SK-N-SH treated with all-trans-retinoic acid at 6 μM for 48 hours (cell line): ENCODE results near the gene UNC80.

Experiments
- ATAC-seq: fragments of 200-7000 bp; cut with Tn5 transposase; 3 replicates; pipeline ENCODE4 v1.9.1; 2020; ENCODE audit warnings: mild to moderate bottlenecking, moderate library complexity
- ARNTL ChIP-seq: fragments of 450-650 bp; formaldehyde crosslinking; IDR thresholded peaks from 2 replicates; pipeline ENCODE4 v1.5.0; 2020; ENCODE audit warnings: low read depth, mild to moderate bottlenecking, moderate library complexity, borderline replicate concordance
- CSDC2 ChIP-seq: fragments of 250-450 bp; sonication (Bioruptor Pico); IDR thresholded peaks from 2 replicates; pipeline ENCODE4 v1.5.0; 2020; ENCODE audit warnings: mild to moderate bottlenecking, moderate library complexity
- GLIS3 ChIP-seq: fragments of 250-450 bp; sonication (Bioruptor Pico); IDR thresholded peaks from 2 replicates; pipeline ENCODE4 v1.5.0; 2020; ENCODE audit warnings: mild to moderate bottlenecking, moderate library complexity
- OSR1 ChIP-seq: fragments of 250-450 bp; sonication (Bioruptor Pico); IDR thresholded peaks from 2 replicates; pipeline ENCODE4 v1.8.0; 2022; ENCODE audit warnings: moderate library complexity, mild to moderate bottlenecking, inconsistent platforms
- PATZ1 ChIP-seq: fragments of 250-450 bp; sonication (Bioruptor Pico); IDR thresholded peaks from 2 replicates; pipeline ENCODE4 v1.8.0; 2020; ENCODE audit warnings: mild to moderate bottlenecking, moderate library complexity, borderline replicate concordance
- PPARA ChIP-seq: fragments of 250-450 bp; sonication (Bioruptor Pico); IDR thresholded peaks from 2 replicates; pipeline ENCODE4 v1.5.0; 2020; ENCODE audit warnings: mild to moderate bottlenecking, borderline replicate concordance
- RARB ChIP-seq: fragments of 250-450 bp; sonication (Bioruptor Pico); IDR thresholded peaks from 2 replicates; pipeline ENCODE4 v1.8.0; 2021; ENCODE audit warnings: mild to moderate bottlenecking, moderate library complexity
- TCF4 ChIP-seq: fragments of 250-450 bp; sonication (Bioruptor Pico); IDR thresholded peaks from 2 replicates; pipeline ENCODE4 v1.8.0; 2021; ENCODE audit warnings: mild to moderate bottlenecking, moderate library complexity, borderline replicate concordance
- TOX ChIP-seq: fragments of 250-450 bp; sonication (Bioruptor Pico); IDR thresholded peaks from 2 replicates; pipeline ENCODE4 v1.8.0; 2021; ENCODE audit warnings: mild to moderate bottlenecking, moderate library complexity, borderline replicate concordance
- TSHZ2 ChIP-seq: fragments of 250-450 bp; sonication (Bioruptor Pico); IDR thresholded peaks from 2 replicates; pipeline ENCODE4 v1.5.0; 2020; ENCODE audit warnings: mild to moderate bottlenecking, moderate library complexity
- ZC3H10 ChIP-seq: fragments of 250-450 bp; sonication (Bioruptor Pico); IDR thresholded peaks from 2 replicates; pipeline ENCODE4 v1.5.1; 2021; ENCODE audit warnings: mild to moderate bottlenecking, moderate library complexity
- ZFP3 ChIP-seq: fragments of 250-450 bp; sonication (Bioruptor Pico); IDR thresholded peaks from 2 replicates; pipeline ENCODE4 v1.5.0; 2020; ENCODE audit warnings: mild to moderate bottlenecking, moderate library complexity
- ZNF565 ChIP-seq: fragments of 450-650 bp; formaldehyde crosslinking; conservative IDR thresholded peaks from 2 replicates; pipeline ENCODE4 v1.5.0; 2020; ENCODE audit warnings: low read depth, mild to moderate bottlenecking, moderate library complexity
- ZNF70 ChIP-seq: fragments of 450-650 bp; formaldehyde crosslinking; IDR thresholded peaks from 2 replicates; pipeline ENCODE4 v1.5.0; 2020; ENCODE audit warnings: mild to moderate bottlenecking, moderate library complexity
- TF ChIP-seq, protein P1 (sequence below): fragments of 250-450 bp; sonication (Bioruptor Pico); IDR thresholded peaks from 2 replicates; pipeline ENCODE4 v1.5.1; 2021; ENCODE audit warnings: mild to moderate bottlenecking, moderate library complexity
- TF ChIP-seq, protein P2 (sequence below): fragments of 250-450 bp; sonication (Bioruptor Pico); IDR thresholded peaks from 2 replicates; pipeline ENCODE4 v1.5.1; 2020; ENCODE audit warnings: low read depth, mild to moderate bottlenecking, moderate library complexity
- TF ChIP-seq, protein P3 (sequence below): fragments of 250-450 bp; sonication (Bioruptor Pico); IDR thresholded peaks from 2 replicates; pipeline ENCODE4 v1.8.0; 2021; ENCODE audit warnings: low read depth, mild to moderate bottlenecking, moderate library complexity, borderline replicate concordance

The UNC80 gene

GRCh38 chr2:209821806-209822205 lies 50.2 kb downstream of the UNC80 start:
- no peak for ATAC-seq
- TF ChIP-seq ZC3H10 (CRISPR knock-in tag) (no peak), ZNF70 (CRISPR knock-in tag) (no peak), CSDC2 (CRISPR knock-in tag) (no peak), ZFP3 (no peak), OSR1 (CRISPR knock-in tag) (no peak), ARNTL (CRISPR knock-in tag) (no peak), PPARA (no peak), TSHZ2 (CRISPR knock-in tag) (no peak), TCF4 (CRISPR knock-in tag) (no peak)
- TF ChIP-seq, protein P1, sequence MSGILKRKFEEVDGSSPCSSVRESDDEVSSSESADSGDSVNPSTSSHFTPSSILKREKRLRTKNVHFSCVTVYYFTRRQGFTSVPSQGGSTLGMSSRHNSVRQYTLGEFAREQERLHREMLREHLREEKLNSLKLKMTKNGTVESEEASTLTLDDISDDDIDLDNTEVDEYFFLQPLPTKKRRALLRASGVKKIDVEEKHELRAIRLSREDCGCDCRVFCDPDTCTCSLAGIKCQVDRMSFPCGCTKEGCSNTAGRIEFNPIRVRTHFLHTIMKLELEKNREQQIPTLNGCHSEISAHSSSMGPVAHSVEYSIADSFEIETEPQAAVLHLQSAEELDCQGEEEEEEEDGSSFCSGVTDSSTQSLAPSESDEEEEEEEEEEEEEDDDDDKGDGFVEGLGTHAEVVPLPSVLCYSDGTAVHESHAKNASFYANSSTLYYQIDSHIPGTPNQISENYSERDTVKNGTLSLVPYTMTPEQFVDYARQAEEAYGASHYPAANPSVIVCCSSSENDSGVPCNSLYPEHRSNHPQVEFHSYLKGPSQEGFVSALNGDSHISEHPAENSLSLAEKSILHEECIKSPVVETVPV, result no peak
- TF ChIP-seq, protein P2, sequence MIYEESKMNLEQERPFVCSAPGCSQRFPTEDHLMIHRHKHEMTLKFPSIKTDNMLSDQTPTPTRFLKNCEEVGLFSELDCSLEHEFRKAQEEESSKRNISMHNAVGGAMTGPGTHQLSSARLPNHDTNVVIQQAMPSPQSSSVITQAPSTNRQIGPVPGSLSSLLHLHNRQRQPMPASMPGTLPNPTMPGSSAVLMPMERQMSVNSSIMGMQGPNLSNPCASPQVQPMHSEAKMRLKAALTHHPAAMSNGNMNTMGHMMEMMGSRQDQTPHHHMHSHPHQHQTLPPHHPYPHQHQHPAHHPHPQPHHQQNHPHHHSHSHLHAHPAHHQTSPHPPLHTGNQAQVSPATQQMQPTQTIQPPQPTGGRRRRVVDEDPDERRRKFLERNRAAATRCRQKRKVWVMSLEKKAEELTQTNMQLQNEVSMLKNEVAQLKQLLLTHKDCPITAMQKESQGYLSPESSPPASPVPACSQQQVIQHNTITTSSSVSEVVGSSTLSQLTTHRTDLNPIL (CRISPR knock-in tag), result no peak
- TF ChIP-seq, protein P3, sequence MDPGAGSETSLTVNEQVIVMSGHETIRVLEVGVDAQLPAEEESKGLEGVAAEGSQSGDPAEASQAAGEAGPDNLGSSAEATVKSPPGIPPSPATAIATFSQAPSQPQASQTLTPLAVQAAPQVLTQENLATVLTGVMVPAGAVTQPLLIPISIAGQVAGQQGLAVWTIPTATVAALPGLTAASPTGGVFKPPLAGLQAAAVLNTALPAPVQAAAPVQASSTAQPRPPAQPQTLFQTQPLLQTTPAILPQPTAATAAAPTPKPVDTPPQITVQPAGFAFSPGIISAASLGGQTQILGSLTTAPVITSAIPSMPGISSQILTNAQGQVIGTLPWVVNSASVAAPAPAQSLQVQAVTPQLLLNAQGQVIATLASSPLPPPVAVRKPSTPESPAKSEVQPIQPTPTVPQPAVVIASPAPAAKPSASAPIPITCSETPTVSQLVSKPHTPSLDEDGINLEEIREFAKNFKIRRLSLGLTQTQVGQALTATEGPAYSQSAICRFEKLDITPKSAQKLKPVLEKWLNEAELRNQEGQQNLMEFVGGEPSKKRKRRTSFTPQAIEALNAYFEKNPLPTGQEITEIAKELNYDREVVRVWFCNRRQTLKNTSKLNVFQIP (CRISPR knock-in tag), result no peak

GRCh38 chr2:209823484-209823883 lies 51.9 kb downstream of the UNC80 start:
- TF ChIP-seq CSDC2 (CRISPR knock-in tag) (no peak), ARNTL (CRISPR knock-in tag) (no peak), ZFP3 (no peak), ZC3H10 (CRISPR knock-in tag) (no peak), TCF4 (CRISPR knock-in tag) (no peak), GLIS3 (CRISPR knock-in tag) (no peak), TOX (no peak), PATZ1 (CRISPR knock-in tag) (no peak), RARB (no peak), ZNF565 (CRISPR knock-in tag) (no peak)
- TF ChIP-seq, protein P3 (CRISPR knock-in tag), result no peak
- ATAC-seq, result no peak

DNA sequence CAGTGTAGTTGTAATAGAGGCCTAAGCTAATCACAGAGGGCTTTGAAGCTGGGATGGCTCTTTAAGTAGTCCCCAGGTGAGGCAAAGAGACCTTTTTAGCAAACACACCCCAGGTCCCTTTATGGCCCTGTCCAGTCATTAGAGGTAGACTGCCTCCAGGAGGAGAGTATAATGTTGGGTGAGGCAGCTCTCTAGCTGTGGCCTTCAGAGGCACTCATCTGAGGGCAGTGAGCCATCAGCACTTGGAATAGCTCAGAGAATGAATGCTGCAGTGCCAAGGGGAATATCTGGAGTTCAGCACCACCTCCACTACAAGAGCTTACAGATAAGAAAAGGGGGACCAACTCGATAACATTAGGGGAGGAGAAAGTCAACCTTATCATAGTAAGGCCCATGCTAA lies 52.8 kb downstream of the UNC80 start:
- ATAC-seq, result no peak
- TF ChIP-seq PPARA (no peak), OSR1 (CRISPR knock-in tag) (no peak)
- TF ChIP-seq, all 23 proteins: peak for 0
